ENCODE results near the gene CGAS.

Gene CGAS

GRCh38 chr6:73487473-73487872, 35.4 kb upstream of the CGAS start:
- TF ChIP-seq TOX (CRISPR knock-in tag; IDR thresholded peaks at IDR 0.05; ENCODE audit: borderline replicate concordance): no peak
- no peak for TF ChIP-seq CREB5 (CRISPR knock-in tag; IDR thresholded peaks at IDR 0.05; ENCODE audit: low read depth)
- no peak for TF ChIP-seq ZNF565 (CRISPR knock-in tag; conservative IDR thresholded peaks at IDR 0.05; ENCODE audit: low read depth)
- no peak for TF ChIP-seq BACH2 (CRISPR knock-in tag; IDR thresholded peaks at IDR 0.05; ENCODE audit: borderline replicate concordance)
- no peak for TF ChIP-seq CSRNP3 (CRISPR knock-in tag; IDR thresholded peaks at IDR 0.05)
- no peak for TF ChIP-seq ZNF8 (CRISPR knock-in tag; IDR thresholded peaks at IDR 0.05)

GRCh38 chr6:73484438-73484837, 32.3 kb upstream of the CGAS start:
- no peak for TF ChIP-seq GLIS3 (CRISPR knock-in tag; IDR thresholded peaks at IDR 0.05)
- TF ChIP-seq ZC3H10 (CRISPR knock-in tag; IDR thresholded peaks at IDR 0.05): no peak
- no peak for TF ChIP-seq CSDC2 (CRISPR knock-in tag; IDR thresholded peaks at IDR 0.05)
- no peak for ATAC-seq

More at GRCh38 chr6:73487473-73487872, 35.4 kb upstream of the CGAS start:
- ATAC-seq: no peak

GRCh38 chr6:73481969-73482368, 29.9 kb upstream of the CGAS start:
- TF ChIP-seq GLIS3 (CRISPR knock-in tag; IDR thresholded peaks at IDR 0.05) (no peak), SNAI2 (CRISPR knock-in tag; IDR thresholded peaks at IDR 0.05) (no peak), ZNF70 (CRISPR knock-in tag; IDR thresholded peaks at IDR 0.05) (no peak), CSDC2 (CRISPR knock-in tag; IDR thresholded peaks at IDR 0.05) (no peak), POU6F1 (CRISPR knock-in tag; IDR thresholded peaks at IDR 0.05; ENCODE audit: borderline replicate concordance, low read depth) (no peak), PATZ1 (CRISPR knock-in tag; IDR thresholded peaks at IDR 0.05; ENCODE audit: borderline replicate concordance) (no peak), ZFP3 (CRISPR knock-in tag; IDR thresholded peaks at IDR 0.05) (0 out of 2 replicates have a peak, but pooled peaks have one; percentile 14), ISL1 (CRISPR knock-in tag; IDR thresholded peaks at IDR 0.05) (no peak), OSR1 (CRISPR knock-in tag; IDR thresholded peaks at IDR 0.05) (no peak)
- ATAC-seq: no peak

- ATAC-seq: no peak
- TF ChIP-seq RARB (CRISPR knock-in tag; IDR thresholded peaks at IDR 0.05) (no peak), PATZ1 (CRISPR knock-in tag; IDR thresholded peaks at IDR 0.05; ENCODE audit: borderline replicate concordance) (no peak), ZNF565 (CRISPR knock-in tag; conservative IDR thresholded peaks at IDR 0.05; ENCODE audit: low read depth) (no peak), CSDC2 (CRISPR knock-in tag; IDR thresholded peaks at IDR 0.05) (no peak), TOX (CRISPR knock-in tag; IDR thresholded peaks at IDR 0.05; ENCODE audit: borderline replicate concordance) (no peak), ZFP3 (CRISPR knock-in tag; IDR thresholded peaks at IDR 0.05) (no peak), ZFP30 (CRISPR knock-in tag; IDR thresholded peaks at IDR 0.05) (no peak), PPARA (CRISPR knock-in tag; IDR thresholded peaks at IDR 0.05; ENCODE audit: borderline replicate concordance) (no peak), OSR1 (CRISPR knock-in tag; IDR thresholded peaks at IDR 0.05) (no peak), CSRNP3 (CRISPR knock-in tag; IDR thresholded peaks at IDR 0.05) (no peak), BACH2 (CRISPR knock-in tag; IDR thresholded peaks at IDR 0.05; ENCODE audit: borderline replicate concordance) (no peak), ZNF70 (CRISPR knock-in tag; IDR thresholded peaks at IDR 0.05) (no peak), ESRRG (CRISPR knock-in tag; IDR thresholded peaks at IDR 0.05) (no peak), ISL1 (CRISPR knock-in tag; IDR thresholded peaks at IDR 0.05) (no peak), GLIS3 (CRISPR knock-in tag; IDR thresholded peaks at IDR 0.05) (no peak), SNAI2 (CRISPR knock-in tag; IDR thresholded peaks at IDR 0.05) (no peak), ZNF8 (CRISPR knock-in tag; IDR thresholded peaks at IDR 0.05) (no peak), TSHZ2 (CRISPR knock-in tag; IDR thresholded peaks at IDR 0.05) (no peak), CREB5 (CRISPR knock-in tag; IDR thresholded peaks at IDR 0.05; ENCODE audit: low read depth) (no peak)
Measured at GRCh38 chr6:73477407-73477806, 25.3 kb upstream of the CGAS start.

All from SK-N-SH treated with all-trans-retinoic acid at 6 μM for 48 hours (cell line).